Pancreas (tissue), 10 donors: ENCODE results near the gene MMAB. TPM values are rescaled to one million over a fixed set of nuclear protein-coding genes. Genes with fewer than 3 reads are reported as not detected.
A peak's percentile ranks its signal among the peaks of the same experiment; 100 is the strongest.

Source experiments
- ATAC-seq, 4 donors: fragments of 200-7000 bp; cut with Tn5 transposase; one replicate each; pipeline versions ENCODE4 v1.8.0 to v1.9.1; 2020; ENCODE audit warnings: mild to moderate bottlenecking in 4 of 4, moderate library complexity in 4 of 4
- DNase-seq, 6 donors: peaks; one replicate each; pipeline ENCODE4 v3.0.0-alpha.2; 2020
- FAIRE-seq: peaks from 2 replicates; lab custom pipeline; 2012; peaks lifted over from hg19 to GRCh38; lab: Jason Lieb, UNC
- H3K27ac ChIP-seq, 4 donors: fragments of 200-600 bp; sonication (generic); 1 replicate in 3 of 4; 2 replicates in 1 of 4; pipeline versions ENCODE4 v1.5.0 to v1.8.0; 2020
- H3K27me3 ChIP-seq, 4 donors: fragments of 200-600 bp; one replicate each; pipeline ENCODE4 v1.8.0; 2021
- H3K36me3 ChIP-seq, 3 donors: fragments of 200-600 bp; sonication (generic) in 1 of 3; one replicate each; pipeline versions ENCODE4 v1.5.0 to v1.8.0; 2020 to 2021
- H3K4me1 ChIP-seq, 3 donors: fragments of 200-600 bp; one replicate each; pipeline ENCODE4 v1.8.0; 2021
- H3K4me3 ChIP-seq, 4 donors: fragments of 200-600 bp; sonication (generic) in 2 of 4; one replicate each; pipeline versions ENCODE4 v1.5.0 to v1.8.0; 2020 to 2021
- H3K9me3 ChIP-seq, 4 donors: fragments of 200-600 bp; one replicate each; pipeline ENCODE4 v1.8.0; 2021
- WGBS, 2 donors: extraction: QIAGEN DNeasy Blood & Tissue Kit; methylation state at CpG; one replicate each; pipeline ENCODE4 v1.1.7; 2013; 5-methylcytosine and 5-hydroxymethylcytosine counted together
- intact Hi-C, 3 donors: fragments of 100-400 bp; cut with DNase I; formaldehyde crosslinking; loops; one replicate each; pipeline versions ENCODE4 v1.11.1 to v1.14.2; 2022
- polyA plus RNA-seq, 2 donors: library from polyadenylated mRNA; stranded (reverse); fragments of 200-250 nt; gene quantifications; one replicate each; pipeline ENCODE4 v1.2.3, GENCODE V29; 2013
- total RNA-seq, 6 donors: library from RNA; stranded (reverse); fragmentation: NEBNext Ultra II Directional in 4 of 6; extraction: Animal tissue kit (Norgen Biotek cat#: 25700) in 4 of 6; gene quantifications; one replicate each; pipeline versions ENCODE4 v1.2.1 to v1.2.4, GENCODE V29; 2021 to 2023
- TF ChIP-seq, protein P1 (sequence below), 4 donors: fragments of 200-600 bp; sonication (generic) in 3 of 4; IDR thresholded peaks; one replicate each; pipeline versions ENCODE4 v1.5.0 to v1.8.0; 2021; ENCODE audit warnings: antibody characterized with exemption in 4 of 4
- donor health status: healthy with polysubstance abuse.
- donor health status: DM: no; HTN: no; CAD: no; lungs with moderate emphysema.
- donor health status: DM: no; HTN: no; CAD: no.
- donor health status: control.
- donor health status: control.
- donor health status: Bipolar disorder and iron deficiency.
- donor health status: DM: yes; HTN: yes; CAD: no.
- donor health status: DM: no; HTN: no; CAD: no.
- donor health status: DM: no; HTN: no; CAD: no.
- donor health status: DM: yes; HTN: yes; CAD: no.

The MMAB gene
- total and polyA plus RNA-seq, 8 donors = 15.6 to 40.6 (median 21.0) TPM

DNA sequence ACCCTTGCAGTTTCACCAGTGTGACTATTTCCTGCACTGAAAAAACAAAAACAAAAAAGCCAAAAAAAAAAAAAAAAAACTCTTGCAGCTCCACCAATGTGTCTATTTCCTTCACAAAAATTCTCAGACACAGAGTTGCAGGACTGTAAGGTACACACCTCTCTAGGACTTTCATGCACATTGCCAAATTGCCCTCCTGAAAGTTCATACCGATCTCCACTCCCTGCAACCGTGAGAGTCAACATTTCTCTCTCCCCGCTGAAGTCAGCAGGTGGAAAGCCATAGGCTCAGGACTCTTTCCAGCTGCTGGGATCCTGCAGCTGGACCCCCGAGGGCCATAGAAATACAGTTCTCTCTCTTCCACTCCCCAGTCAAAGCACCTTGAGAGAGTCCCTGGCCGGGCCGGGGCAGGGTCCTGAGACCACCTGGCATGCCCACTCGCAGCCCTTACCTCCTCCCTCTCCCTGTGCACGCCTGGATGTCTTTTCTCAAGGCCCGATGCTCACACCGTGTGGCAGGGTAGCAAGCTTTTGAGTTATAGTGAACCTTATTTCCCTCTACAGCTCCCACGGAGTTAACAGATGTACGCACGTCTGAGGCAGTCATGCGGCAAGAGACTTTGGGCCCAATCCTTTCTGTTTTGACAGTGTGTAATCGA, 23.6 kb downstream of the MMAB start:
- Histone ChIP-seq H3K9me3 (no peaks in the 10 kb centered on the region), H3K4me3 (no peak overlapping the region), H3K36me3 (no peaks in the 10 kb centered on the region), H3K27me3 (peaks cover 0 to 3% (median 0%) of the 10 kb centered on the region in 4 donors), H3K27ac (no peak overlapping the region), H3K4me1 (no peaks in the 10 kb centered on the region)
- intact Hi-C loops = no loop called here
- TF ChIP-seq, protein P1, sequence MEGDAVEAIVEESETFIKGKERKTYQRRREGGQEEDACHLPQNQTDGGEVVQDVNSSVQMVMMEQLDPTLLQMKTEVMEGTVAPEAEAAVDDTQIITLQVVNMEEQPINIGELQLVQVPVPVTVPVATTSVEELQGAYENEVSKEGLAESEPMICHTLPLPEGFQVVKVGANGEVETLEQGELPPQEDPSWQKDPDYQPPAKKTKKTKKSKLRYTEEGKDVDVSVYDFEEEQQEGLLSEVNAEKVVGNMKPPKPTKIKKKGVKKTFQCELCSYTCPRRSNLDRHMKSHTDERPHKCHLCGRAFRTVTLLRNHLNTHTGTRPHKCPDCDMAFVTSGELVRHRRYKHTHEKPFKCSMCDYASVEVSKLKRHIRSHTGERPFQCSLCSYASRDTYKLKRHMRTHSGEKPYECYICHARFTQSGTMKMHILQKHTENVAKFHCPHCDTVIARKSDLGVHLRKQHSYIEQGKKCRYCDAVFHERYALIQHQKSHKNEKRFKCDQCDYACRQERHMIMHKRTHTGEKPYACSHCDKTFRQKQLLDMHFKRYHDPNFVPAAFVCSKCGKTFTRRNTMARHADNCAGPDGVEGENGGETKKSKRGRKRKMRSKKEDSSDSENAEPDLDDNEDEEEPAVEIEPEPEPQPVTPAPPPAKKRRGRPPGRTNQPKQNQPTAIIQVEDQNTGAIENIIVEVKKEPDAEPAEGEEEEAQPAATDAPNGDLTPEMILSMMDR (IDR thresholded peaks at IDR 0.05) = no peak
- ATAC-seq (no peak), DNase-seq (no peak), FAIRE-seq (no peak)
- WGBS, 2 donors = 29 to 32% methylated on average over 15 of the region's 15 CpGs

DNA sequence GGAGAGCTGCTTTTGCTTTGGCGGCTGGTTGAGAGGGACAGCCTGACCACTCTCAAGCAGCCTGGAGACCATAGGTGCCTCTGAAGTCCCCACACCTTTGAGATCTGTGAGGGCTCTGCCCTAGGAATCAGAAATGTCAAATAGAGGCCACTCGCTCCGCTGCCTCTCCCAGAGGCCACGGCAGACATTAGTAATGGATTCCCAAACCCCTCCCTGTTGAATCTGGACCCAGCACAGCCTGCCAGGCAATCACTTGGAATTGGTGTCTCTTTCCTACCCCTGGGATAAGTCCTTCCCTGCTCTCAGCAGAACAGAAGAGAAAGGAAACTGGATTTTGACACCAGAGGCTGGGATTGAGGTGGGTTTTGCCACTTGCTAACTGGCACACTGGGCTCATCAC, 25.0 kb downstream of the MMAB start:
- peaks cover 0 to 3% (median 0%) of the 10 kb centered on the region in 4 donors for H3K27me3 ChIP-seq
- no peak for FAIRE-seq
- no peaks in the 10 kb centered on the region for H3K9me3 ChIP-seq
- 63 to 73% methylated on average over 4 of the region's 4 CpGs for WGBS, 2 donors
- intact Hi-C loops = no loop called here
- no peaks in the 10 kb centered on the region for H3K4me1 ChIP-seq
- H3K4me3 ChIP-seq = no peak overlapping the region
- no peaks in the 10 kb centered on the region for H3K36me3 ChIP-seq
- ATAC-seq = no peak
- no peak overlapping the region for H3K27ac ChIP-seq
- TF ChIP-seq, protein P1 (IDR thresholded peaks at IDR 0.05) = no peak
- DNase-seq = peak in 1 of 6 donors; percentile 2

DNA sequence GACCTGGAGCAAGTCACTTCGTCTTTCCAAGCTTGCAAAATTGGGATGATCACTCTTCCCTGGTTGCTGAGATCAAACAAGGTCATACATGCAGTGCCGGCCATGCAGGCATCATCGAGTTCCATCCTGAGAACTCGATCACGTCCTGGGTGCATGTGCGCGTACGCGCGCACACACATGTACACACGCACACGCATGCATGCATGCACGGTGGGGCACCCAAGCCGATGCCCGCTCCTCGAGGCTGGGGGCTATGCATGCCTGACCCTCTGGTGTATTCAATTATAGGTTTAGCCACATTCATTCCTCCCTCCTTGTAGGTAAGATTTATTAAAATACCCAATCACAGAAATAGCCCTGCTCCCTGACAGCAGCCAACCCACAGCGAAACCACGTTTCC, 26.0 kb downstream of the MMAB start:
- H3K9me3 ChIP-seq = no peaks in the 10 kb centered on the region
- FAIRE-seq (no peak), DNase-seq (peak in 1 of 6 donors; percentile 19), ATAC-seq (no peak)
- H3K4me3 ChIP-seq = no peak overlapping the region
- no peaks in the 10 kb centered on the region for H3K4me1 ChIP-seq
- TF ChIP-seq, protein P1 (IDR thresholded peaks at IDR 0.05) = no peak
- peaks cover 0 to 3% (median 0%) of the 10 kb centered on the region in 4 donors for H3K27me3 ChIP-seq
- no peak overlapping the region for H3K27ac ChIP-seq
- 78 to 89% methylated on average over 18 of the region's 18 CpGs for WGBS, 2 donors
- intact Hi-C loops = no loop called here
- no peaks in the 10 kb centered on the region for H3K36me3 ChIP-seq

DNA sequence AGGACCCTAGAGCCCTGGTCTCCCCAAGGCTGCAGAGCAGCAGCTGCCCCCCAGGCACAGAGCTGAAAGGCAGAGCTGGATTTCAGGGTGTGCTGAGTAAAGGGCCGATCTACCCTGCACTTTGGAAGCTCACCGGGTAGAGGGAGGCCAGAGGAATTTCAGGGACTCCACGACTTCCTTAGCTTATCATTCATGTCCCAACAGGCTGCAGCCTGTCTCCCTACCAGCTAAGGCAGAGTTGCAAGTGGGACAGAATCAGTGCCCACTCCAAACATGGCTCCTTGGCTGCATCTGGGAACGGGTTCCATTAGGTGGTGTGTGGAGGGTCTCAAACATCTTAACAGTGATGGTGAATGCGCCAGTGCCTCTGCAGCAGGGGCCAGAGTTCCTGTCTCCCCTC, 27.5 kb downstream of the MMAB start:
- 41 to 45% methylated on average over 5 of the region's 5 CpGs for WGBS, 2 donors
- ATAC-seq (no peak), DNase-seq (peak in 1 of 6 donors; percentile 6), FAIRE-seq (no peak)
- Histone ChIP-seq H3K27me3 (peaks cover 0 to 3% (median 0%) of the 10 kb centered on the region in 4 donors), H3K4me1 (no peaks in the 10 kb centered on the region), H3K36me3 (no peaks in the 10 kb centered on the region), H3K9me3 (no peaks in the 10 kb centered on the region), H3K27ac (no peak overlapping the region), H3K4me3 (no peak overlapping the region)
- intact Hi-C loops = no loop called here
- TF ChIP-seq, protein P1 (IDR thresholded peaks at IDR 0.05) = no peak

DNA sequence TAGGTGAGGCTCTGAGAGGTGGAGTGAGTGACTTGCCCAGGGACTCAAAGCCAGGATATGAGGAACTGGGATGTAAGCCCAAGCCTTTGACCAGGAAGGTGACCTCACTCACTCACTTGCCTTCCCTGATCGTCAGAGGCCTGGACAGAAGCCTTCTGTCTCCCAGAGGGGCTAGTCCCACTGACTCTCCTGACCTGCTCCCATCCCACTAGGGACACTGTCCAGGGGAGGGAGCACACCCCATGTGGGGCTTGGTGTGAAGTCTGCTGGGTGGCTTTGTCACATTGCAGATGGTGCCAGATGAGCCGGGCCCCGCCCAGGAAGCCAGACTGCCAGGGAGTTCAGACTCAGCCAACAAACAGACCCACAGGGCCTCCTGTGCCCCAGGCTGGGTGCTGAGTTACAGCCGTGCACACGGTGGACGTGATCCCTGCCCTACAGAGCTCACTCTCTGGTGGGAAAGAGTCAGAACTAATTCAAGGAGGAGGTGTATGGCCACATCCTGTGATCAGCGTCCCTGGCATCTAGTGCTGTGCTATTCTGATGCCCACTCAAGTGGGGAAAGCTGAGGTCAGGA, 28.3 kb downstream of the MMAB start:
- whole genome bisulfite sequencing, 2 donors = 50 to 54% methylated on average over 7 of the region's 7 CpGs
- no peaks in the 10 kb centered on the region for H3K4me1 ChIP-seq
- H3K36me3 ChIP-seq = no peaks in the 10 kb centered on the region
- TF ChIP-seq, protein P1 (IDR thresholded peaks at IDR 0.05) = no peak
- intact Hi-C loops = no loop called here
- no peak overlapping the region for H3K27ac ChIP-seq
- H3K27me3 ChIP-seq = peaks cover 0 to 3% (median 0%) of the 10 kb centered on the region in 4 donors
- no peak for FAIRE-seq
- ATAC-seq = peak in 2 of 4 donors; percentile 10 to 18
- no peak overlapping the region for H3K4me3 ChIP-seq
- H3K9me3 ChIP-seq = no peaks in the 10 kb centered on the region
- no peak for DNase-seq
